ENCODE data around the gene ARAP2.

DNA sequence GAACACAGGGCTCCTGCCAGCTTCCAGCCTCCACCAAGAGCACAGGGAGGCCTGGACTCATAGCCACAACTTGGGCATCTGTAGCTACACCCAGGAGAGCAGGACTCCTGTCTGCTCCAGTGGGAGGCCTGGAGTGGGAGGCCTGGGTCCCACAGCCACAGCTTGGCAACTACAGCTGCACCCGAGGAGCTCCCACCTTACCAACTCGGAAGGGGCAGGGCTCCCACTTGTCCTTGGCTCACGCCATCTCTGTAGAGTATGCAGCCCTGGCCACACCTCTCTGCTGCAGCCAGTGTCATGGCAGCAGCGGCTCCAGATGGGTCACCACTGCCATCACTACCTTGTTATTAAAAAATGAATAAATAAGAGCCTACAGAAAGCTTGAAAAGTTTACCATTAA lies 45.5 kb downstream of the ARAP2 start:
- TF ChIP-seq POLR2AphosphoS5 (IDR thresholded peaks at IDR 0.05; ENCODE audit: low read depth, low read length) (no peak), TAF1 (IDR thresholded peaks at IDR 0.05; ENCODE audit: borderline replicate concordance, insufficient read depth, low read length) (no peak)

All from PFSK-1 (cell line).